Stimulated activated CD4-positive, alpha-beta T cell treated with anti-CD3 and anti-CD28 coated beads, Interleukin-12 subunit alpha, Interleukin-12 subunit beta, amount 100 ng/mL, for 48 hours (primary cell): ENCODE data around the gene SAFB2.

Experiments
- DNase-seq, 3 donors: peaks; one replicate each; pipeline ENCODE4 v3.0.0-alpha.2; 2020; ENCODE audit warnings: low read depth in 2 of 3, low spot score in 1 of 3

The SAFB2 gene

GRCh38 chr19:5608291-5608690 lies 14.3 kb downstream of the SAFB2 start:
- DNase-seq, result no peak

- no peak for DNase-seq
Measured at GRCh38 chr19:5607318-5608275, 15.0 kb downstream of the SAFB2 start.

GRCh38 chr19:5605362-5605761 lies 17.2 kb downstream of the SAFB2 start:
- no peak for DNase-seq

- DNase-seq, result no peak
Measured at GRCh38 chr19:5603626-5604025, 18.9 kb downstream of the SAFB2 start.

GRCh38 chr19:5600797-5601196 lies 21.8 kb downstream of the SAFB2 start:
- DNase-seq, result no peak

- no peak for DNase-seq
Measured at GRCh38 chr19:5595745-5596144, 26.8 kb downstream of the SAFB2 start.

GRCh38 chr19:5595129-5595528 lies 27.4 kb downstream of the SAFB2 start:
- no peak for DNase-seq

GRCh38 chr19:5594521-5594950 lies 28.0 kb downstream of the SAFB2 start:
- DNase-seq, result no peak

GRCh38 chr19:5593343-5594255 lies 29.0 kb downstream of the SAFB2 start:
- no peak for DNase-seq

- no peak for DNase-seq
Measured at GRCh38 chr19:5592531-5593342, 29.8 kb downstream of the SAFB2 start.

GRCh38 chr19:5591476-5591875 lies 31.1 kb downstream of the SAFB2 start:
- no peak for DNase-seq

GRCh38 chr19:5590865-5591154 lies 31.8 kb downstream of the SAFB2 start:
- no peak for DNase-seq

- DNase-seq, result no peak
Measured at GRCh38 chr19:5590151-5590864, 32.3 kb downstream of the SAFB2 start.

- no peak for DNase-seq
Measured at GRCh38 chr19:5588906-5589676, 33.5 kb downstream of the SAFB2 start.

GRCh38 chr19:5588441-5588840 lies 34.1 kb downstream of the SAFB2 start:
- DNase-seq, result no peak

GRCh38 chr19:5587661-5588060 lies 34.9 kb downstream of the SAFB2 start:
- DNase-seq, result no peak

GRCh38 chr19:5587071-5587455 lies 35.5 kb downstream of the SAFB2 start:
- DNase-seq, result no peak

GRCh38 chr19:5586300-5587070 lies 36.1 kb downstream of the SAFB2 start:
- DNase-seq, result no peak
